ENCODE measurements around the gene SPIN1. TPM values are rescaled to one million over a fixed set of nuclear protein-coding genes. Genes with fewer than 3 reads are reported as not detected.

SPIN1 gene
- total RNA-seq, 4 donors from 2014 or later = 5.5 to 11.9 (median 6.6) TPM

DNA sequence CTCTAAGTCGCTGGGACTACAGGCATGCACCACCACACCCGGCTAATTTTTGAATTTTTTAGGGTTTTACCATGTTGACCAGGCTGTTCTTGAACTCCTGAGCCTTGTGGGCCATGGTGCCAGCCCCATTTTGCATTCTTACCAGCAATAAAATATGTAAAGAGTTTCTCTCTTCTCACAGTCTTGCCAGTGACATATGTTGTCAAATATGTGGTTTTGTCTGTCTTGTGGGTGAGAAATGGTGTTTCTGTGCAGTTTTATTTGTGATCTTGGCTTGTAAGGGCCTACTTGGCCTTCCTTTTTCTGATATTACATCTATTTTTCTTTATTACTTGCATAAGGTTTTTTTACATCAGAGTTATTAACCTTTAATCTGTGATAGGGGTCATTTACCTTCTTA, 47.1 kb downstream of the SPIN1 start:
- no peak overlapping the region for H3K27ac ChIP-seq
- no peaks in the 10 kb centered on the region for H3K27me3 ChIP-seq
- no peak for TF ChIP-seq POLR2A (IDR thresholded peaks at IDR 0.05)
- TF ChIP-seq, protein P1, sequence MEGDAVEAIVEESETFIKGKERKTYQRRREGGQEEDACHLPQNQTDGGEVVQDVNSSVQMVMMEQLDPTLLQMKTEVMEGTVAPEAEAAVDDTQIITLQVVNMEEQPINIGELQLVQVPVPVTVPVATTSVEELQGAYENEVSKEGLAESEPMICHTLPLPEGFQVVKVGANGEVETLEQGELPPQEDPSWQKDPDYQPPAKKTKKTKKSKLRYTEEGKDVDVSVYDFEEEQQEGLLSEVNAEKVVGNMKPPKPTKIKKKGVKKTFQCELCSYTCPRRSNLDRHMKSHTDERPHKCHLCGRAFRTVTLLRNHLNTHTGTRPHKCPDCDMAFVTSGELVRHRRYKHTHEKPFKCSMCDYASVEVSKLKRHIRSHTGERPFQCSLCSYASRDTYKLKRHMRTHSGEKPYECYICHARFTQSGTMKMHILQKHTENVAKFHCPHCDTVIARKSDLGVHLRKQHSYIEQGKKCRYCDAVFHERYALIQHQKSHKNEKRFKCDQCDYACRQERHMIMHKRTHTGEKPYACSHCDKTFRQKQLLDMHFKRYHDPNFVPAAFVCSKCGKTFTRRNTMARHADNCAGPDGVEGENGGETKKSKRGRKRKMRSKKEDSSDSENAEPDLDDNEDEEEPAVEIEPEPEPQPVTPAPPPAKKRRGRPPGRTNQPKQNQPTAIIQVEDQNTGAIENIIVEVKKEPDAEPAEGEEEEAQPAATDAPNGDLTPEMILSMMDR (IDR thresholded peaks at IDR 0.05 in 4 of 5, conservative IDR thresholded peaks at IDR 0.05 in 1 of 5) = no peak
- H3K9me3 ChIP-seq = no peaks in the 10 kb centered on the region
- DNase-seq (no peak), ATAC-seq (no peak)
- intact Hi-C loops (cut with DNase I; ENCODE audit: low total_unique reads) = no loop called here
- H3K4me3 ChIP-seq = no peak overlapping the region
- no peaks in the 10 kb centered on the region for H3K4me1 ChIP-seq
- in situ Hi-C loops (cut with MboI; ENCODE audit: low sequenced_read_pairs in 4 of 4) = no loop called here
- no peaks in the 10 kb centered on the region for H3K36me3 ChIP-seq

DNA sequence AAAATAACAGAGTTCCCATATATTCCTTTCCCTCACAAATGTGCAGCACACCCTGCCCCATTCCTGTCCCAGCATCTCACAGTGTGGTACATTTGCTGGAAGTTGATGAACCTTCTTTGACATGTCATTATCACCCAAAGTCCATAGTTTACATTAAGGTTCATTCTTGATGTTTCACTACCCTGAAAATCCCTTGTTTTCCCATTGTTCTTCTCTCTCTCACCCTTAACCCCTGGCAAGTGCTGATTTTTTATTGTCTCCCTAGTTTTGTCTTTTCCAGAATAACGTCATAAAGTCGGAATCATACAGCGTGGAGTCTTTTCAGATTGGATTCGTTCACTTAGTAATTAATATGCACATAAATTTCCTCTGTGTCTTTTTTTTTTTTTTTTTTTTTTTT, 48.1 kb downstream of the SPIN1 start:
- DNase-seq (no peak), ATAC-seq (no peak)
- Histone ChIP-seq H3K27me3 (no peaks in the 10 kb centered on the region), H3K4me3 (no peak overlapping the region), H3K36me3 (no peaks in the 10 kb centered on the region), H3K27ac (no peak overlapping the region), H3K9me3 (no peaks in the 10 kb centered on the region), H3K4me1 (no peaks in the 10 kb centered on the region)
- in situ Hi-C loops (cut with MboI; ENCODE audit: low sequenced_read_pairs in 4 of 4) (no loop called here), intact Hi-C loops (cut with DNase I; ENCODE audit: low total_unique reads) (no loop called here)
- TF ChIP-seq POLR2A (IDR thresholded peaks at IDR 0.05) = no peak
- TF ChIP-seq, protein P1 (IDR thresholded peaks at IDR 0.05 in 4 of 5, conservative IDR thresholded peaks at IDR 0.05 in 1 of 5) = no peak

DNA sequence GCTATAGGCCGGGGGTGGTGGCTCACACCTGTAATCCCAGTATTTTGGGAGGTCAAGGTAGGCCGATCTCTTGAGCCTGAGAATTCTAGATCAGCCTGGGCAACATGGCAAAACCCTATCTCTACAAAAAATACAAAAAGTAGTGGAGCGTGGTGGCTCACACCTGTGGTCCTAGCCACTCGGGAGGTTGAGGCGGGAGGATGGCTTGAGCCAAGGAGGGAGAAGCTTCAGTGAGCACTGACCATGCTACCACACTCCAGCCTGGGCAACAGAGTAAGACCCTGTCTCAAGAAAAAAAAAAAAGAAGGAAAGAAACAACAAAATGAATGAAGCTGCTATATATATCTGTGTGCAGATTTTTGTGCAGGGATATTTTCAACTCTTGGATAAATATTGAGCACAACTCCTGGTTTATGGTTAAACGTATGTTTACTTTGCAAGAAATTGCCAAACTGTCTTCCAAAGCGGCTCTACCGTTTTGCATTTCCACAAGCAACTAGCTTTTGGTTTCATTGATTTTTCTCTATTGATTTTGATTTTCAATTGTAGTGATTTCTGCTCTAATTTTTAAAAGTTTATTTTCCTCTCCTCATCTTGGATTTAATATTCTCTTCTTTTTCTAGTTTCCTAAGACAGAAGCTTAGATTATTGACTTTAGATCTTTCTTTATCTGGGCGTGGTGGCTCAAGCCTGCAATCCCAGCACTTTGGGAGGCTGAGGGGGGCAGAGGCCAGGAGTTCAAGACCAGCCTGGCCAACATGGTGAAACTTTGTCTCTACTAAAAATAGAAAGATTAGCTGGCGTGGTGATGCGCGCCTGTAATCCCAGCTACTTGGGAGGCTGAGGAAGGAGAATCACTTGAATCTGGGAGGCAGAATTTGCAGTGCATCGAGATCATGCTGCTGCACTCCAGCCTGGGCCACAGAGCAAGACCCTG, 49.2 kb downstream of the SPIN1 start:
- H3K4me3 ChIP-seq = no peak overlapping the region
- H3K36me3 ChIP-seq = no peaks in the 10 kb centered on the region
- H3K27me3 ChIP-seq = no peaks in the 10 kb centered on the region
- DNase-seq (no peak), ATAC-seq (no peak)
- intact Hi-C loops (cut with DNase I; ENCODE audit: low total_unique reads) (no loop called here), in situ Hi-C loops (cut with MboI; ENCODE audit: low sequenced_read_pairs in 4 of 4) (no loop called here)
- no peaks in the 10 kb centered on the region for H3K9me3 ChIP-seq
- H3K27ac ChIP-seq = no peak overlapping the region
- TF ChIP-seq, protein P1 (IDR thresholded peaks at IDR 0.05 in 4 of 5, conservative IDR thresholded peaks at IDR 0.05 in 1 of 5) = no peak
- no peak for TF ChIP-seq POLR2A (IDR thresholded peaks at IDR 0.05)
- no peaks in the 10 kb centered on the region for H3K4me1 ChIP-seq

DNA sequence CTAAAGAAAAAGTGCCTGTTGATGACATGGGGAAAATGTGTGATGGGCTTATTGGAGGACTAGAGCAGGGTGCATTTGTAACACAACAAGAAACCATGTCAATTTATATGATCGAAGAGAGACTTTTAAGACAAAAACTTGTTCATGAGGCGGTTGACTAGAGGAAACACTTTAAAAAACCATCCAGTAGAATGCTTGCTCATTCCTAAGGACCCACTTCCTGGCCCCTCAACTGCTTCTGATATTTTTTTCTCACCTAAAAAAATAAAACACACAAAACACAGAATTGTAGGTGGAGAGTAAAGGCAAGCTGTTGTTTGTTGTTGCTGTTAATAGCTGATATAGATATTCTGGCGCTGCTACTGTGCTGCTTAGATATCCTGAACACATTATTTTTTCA, 50.6 kb downstream of the SPIN1 start:
- Histone ChIP-seq H3K4me3 (no peak overlapping the region), H3K4me1 (no peaks in the 10 kb centered on the region), H3K27ac (no peak overlapping the region), H3K27me3 (no peaks in the 10 kb centered on the region), H3K9me3 (no peaks in the 10 kb centered on the region), H3K36me3 (no peaks in the 10 kb centered on the region)
- in situ Hi-C loops (cut with MboI; ENCODE audit: low sequenced_read_pairs in 4 of 4) (no loop called here), intact Hi-C loops (cut with DNase I; ENCODE audit: low total_unique reads) (no loop called here)
- TF ChIP-seq POLR2A (IDR thresholded peaks at IDR 0.05) = no peak
- TF ChIP-seq, protein P1 (IDR thresholded peaks at IDR 0.05 in 4 of 5, conservative IDR thresholded peaks at IDR 0.05 in 1 of 5) = no peak
- ATAC-seq (no peak), DNase-seq (no peak)

Measured in gastrocnemius medialis (tissue), 4 donors.